ENCODE data around the gene ARL10.

ARL10 gene

Small RNAs within 50 kb of the gene (small RNA-seq; reads per million reads assigned to genes)
- 2.4 reads per million, percentile 72 among the genes with 10 or more reads in this experiment for gene MIR1271
